ENCODE measurements around the gene STK26.
"Not testable (repeated sequence)": the region's sequence is repeated elsewhere in the genome, so short reads cannot be mapped to it uniquely, and the experiment has no call there.

STK26 gene

DNA sequence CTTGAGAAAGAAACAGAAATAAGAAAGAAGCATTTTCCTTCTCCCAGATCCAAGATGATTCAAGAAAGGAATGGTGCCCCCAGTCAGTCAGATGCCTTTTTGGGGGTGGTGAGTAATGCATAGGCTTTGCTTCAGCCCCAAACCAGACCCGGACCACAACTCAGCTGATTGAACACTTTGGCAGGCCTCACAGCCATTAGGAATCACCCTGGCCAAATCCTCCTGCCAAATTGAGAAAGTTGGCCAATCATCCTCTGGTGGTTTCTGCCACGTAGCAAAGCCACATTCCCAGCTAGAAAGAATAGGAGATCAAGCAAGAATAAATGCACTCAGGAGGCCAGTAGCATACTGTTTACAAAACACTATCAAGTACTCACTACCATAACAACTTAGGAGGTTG, 71.1 kb downstream of the STK26 start:
- DNase-seq (ENCODE audit: low read depth): no peak

DNA sequence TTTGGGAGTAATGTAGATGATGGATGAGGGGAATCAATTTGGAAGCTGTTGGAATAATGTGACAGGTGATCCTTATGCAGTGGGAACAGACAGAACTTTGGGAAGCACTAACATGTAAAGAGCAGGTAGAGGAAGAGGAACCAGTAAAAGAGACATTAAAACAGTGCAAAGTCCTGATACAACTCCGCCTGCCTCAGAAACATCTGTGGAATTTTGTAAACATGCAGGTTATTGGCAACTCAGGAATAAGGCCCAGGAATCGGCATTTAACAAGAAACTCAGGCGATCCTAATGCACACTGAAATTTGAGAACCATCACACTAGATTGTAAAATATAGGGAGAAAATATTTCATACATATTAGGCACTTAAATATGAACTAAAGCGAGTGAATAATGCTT, 75.6 kb downstream of the STK26 start:
- not testable (repeated sequence) for DNase-seq (ENCODE audit: low read depth)

DNA sequence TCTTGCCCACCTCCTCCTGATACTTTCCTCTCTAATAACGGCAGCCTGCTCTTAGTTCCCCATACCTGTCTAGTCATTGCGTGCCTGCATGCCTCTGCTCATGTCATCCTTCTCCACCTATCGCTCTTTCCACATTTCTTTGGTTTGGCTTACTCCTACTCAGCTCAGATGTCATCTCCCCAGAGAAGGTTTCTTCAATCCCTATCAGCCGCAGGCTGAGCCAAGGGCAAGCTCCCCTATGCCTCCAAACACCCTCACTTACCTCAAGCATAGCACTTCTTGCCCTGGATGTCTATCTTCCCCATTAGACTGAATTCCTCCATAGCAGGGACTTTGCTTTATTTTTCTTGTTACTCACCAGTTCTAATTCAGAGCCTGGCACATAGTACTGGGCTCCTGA, 78.1 kb downstream of the STK26 start:
- no peak for DNase-seq (ENCODE audit: low read depth)

DNA sequence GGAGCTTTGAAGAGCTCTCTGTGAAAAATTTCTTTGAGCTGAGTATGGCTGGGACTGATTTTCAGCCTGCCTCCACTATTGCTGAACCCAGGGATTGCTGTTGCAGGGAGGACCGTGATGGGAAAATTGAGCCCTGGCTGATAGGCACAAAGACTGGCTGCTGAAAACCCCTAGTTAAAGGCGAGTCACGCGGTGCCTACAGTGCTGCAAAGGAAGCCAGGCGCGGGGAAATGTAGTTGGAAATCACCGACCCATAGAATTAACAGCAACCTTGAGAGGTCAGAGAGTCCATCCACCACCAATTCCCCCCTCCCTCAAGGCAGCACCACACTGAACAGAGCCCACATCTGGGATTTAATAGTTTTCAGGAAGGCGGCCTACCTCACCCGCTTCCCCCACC, 78.7 kb downstream of the STK26 start:
- no peak for DNase-seq (ENCODE audit: low read depth)

DNA sequence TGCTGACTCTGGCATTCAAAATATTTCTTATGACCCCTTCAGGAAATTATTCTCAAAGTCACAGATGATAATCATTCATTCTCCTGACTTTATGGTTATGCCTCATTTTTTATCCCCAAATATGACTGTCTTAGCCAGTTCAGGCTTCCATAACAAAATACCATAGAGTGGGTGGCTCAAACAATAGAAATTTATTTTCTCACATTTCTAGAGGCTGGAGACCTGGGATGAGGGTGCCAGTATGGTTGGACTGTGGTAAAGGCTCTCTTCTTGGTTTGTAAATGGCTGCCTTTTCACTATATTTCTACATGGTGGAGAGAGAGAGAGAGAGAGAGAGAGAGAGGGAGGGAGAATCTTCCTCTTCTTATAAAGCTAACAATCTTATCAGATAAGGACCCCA, 84.2 kb downstream of the STK26 start:
- no peak for DNase-seq (ENCODE audit: low read depth)

DNA sequence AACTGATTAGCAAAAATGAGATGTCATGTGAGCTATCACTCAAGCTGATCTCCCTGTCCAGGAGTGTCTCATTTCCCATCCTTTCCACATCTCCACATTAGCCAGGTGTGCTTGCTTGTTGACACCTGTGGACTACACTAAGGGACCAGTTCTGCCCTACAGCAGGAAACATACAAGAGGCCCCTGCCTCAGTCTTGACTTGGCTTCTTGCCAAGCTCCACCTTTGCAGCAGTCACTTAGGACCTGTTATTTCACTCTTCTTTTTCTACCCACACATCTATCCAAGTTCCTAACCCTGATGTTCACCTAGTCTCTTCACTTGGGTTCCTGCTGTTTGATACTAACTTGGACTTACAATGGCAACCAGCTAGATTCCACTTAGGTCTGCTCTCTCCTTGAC, 91.5 kb downstream of the STK26 start:
- no peak for DNase-seq (ENCODE audit: low read depth)

DNA sequence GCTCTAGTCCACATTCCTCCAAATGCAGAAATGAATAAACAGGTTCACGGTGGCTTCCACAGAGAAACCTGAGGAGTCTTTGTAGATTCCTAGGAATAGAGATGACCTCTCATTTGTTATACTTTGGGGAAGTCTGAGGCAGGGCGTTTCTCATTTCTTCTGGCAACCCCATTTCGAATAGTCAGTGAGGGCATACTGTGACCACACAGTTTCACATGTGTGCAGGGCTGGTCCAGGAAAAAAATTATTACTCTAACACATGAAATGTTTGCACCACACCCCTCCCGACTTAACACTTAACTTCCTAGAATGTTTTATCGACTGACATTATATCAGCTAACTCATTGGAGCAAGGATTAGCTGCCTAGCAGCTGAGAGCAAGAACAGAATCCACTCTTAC, 92.7 kb downstream of the STK26 start:
- no peak for DNase-seq (ENCODE audit: low read depth)

DNA sequence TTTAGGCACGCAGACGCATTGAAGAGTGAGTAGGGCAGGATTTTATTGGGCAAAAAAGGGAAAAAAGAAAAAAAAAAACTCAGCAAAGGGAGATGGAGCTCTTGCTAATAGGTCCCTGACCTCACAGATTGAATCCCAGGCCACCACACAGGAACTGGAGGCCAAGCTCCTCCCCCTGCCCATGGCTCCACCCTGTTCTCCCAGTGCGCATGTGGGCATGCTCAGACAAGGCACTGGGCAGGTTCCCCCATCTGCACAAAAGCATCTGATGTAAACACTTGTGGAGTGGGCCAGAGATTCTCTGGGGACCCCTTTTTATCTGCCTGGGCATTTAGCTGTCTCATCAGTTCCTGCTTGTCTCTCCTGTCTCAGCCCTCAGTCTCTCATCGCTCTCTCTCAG, 95.3 kb downstream of the STK26 start:
- no peak for DNase-seq (ENCODE audit: low read depth)

DNA sequence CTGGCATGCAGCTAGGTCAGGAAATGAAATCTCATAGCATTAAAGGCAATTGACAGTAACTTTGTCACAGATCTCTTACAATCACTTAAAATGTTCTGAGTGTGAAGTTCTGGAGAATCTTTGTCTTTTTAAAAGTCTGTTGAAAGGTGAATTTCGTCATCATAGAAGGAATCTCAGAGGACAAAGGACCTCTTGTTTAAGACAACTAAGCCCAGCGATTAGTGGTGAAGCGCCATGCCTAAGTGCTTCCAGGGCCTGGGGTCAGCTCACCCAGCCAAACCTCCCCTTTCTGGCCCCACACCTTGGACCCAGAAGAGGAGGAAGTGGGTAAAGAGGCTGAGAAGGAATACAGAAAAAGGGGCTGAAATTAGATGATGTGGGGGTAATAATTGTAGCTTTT, 96.2 kb downstream of the STK26 start:
- no peak for DNase-seq (ENCODE audit: low read depth)

DNA sequence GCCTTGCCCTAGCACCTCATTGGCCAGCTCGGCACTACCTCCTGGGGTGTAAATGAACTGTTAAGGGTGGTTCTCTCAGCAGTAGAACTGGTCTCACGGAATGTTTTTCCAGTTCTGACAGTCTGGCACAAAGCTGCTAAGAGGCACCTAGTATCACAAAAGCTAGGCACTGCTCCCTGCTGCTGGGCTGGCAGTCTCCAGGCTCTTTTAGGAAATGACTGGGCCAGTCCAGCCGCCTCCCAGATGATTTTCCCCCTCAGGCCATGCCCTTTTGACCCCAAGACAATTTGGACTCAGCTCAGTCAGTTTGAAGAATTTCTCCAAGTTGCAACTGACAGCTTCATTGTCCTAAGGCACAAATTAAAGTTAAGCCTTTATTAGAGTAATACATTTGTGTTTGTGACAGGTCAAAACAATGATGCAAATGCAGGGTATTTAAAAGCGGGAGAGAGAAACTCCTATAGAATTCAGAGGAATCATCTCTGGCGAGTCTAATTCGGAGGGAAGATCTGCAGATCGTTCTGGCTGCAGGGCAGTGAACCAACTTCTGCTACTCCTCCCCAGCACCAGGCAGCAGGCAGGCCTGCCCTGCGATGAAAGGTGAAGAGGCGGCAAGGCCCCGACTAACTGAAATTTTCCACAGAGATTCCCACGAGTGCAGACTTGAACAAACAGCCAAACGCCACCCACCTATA, 96.9 kb downstream of the STK26 start:
- DNase-seq (ENCODE audit: low read depth): no peak

DNA sequence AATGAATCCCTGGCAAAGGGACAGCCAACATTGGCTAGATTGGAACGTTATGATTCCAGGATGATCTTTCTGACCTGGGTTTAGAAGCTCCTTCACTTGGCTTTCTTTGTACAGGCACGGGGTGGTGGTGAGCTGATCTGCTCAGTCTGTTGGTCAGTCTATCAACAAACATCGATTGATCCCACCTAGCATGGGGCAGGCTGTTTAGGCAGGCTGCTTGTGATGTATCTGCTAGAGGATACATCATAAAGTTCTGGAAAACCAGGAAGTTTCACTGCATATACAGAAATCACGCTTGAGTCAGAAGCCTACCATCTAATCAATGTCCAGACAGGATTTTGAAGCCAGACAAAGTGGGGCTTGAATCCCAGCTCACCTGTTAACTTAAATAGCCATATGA, 97.8 kb downstream of the STK26 start:
- DNase-seq (ENCODE audit: low read depth): no peak
